ENCODE data around the gene P2RX4. TPM values are rescaled to one million over a fixed set of nuclear protein-coding genes. Genes with fewer than 3 reads are reported as not detected.
"Not testable (repeated sequence)": the region's sequence is repeated elsewhere in the genome, so short reads cannot be mapped to it uniquely, and the experiment has no call there.

Gene P2RX4
- total and polyA plus RNA-seq, 2 donors (not counting 1 experiment from before 2014, with no cell fraction given): 30.4 to 31.9 TPM

GRCh38 chr12:121279071-121279375, 69.1 kb downstream of the P2RX4 start:
- POLR2A ChIA-PET: no interaction called here
- H3K4me2 ChIP-seq (replicated peaks; ENCODE audit: low read depth, low read length, poor library complexity, severe bottlenecking): no peak overlapping the region
- no peak overlapping the region for H3K27ac Mint-ChIP-seq

DNA sequence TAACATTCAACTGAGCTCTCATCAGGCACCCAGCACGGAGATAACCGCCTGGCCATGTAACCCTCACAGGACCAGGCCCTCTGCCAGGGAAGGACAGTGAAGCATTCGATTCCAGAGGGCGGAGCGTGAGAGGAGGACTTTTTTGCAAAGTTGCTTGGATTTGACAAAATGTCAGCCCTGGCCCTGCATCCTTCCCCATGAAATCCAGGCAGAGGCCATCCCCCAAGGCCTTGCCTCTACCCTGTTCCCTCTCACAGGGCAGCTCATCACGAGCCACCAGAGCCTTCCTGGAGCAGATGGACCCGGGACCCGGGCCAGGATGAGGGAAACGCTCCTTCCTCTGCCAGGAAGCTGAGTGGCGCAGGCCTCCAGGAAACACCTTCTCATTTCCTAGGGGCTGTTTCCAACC, 69.6 kb downstream of the P2RX4 start:
- Histone ChIP-seq H3K27ac (ENCODE audit: low read length in 2 of 2) (no peak overlapping the region), H3K36me3 (replicated peaks in 1 of 2; ENCODE audit: control extremely low read depth in 1 of 2, control insufficient read depth in 1 of 2, extremely low read depth in 1 of 2, insufficient read depth in 2 of 2, low read length in 1 of 2) (no peaks in the 10 kb centered on the region), H4K20me1 (ENCODE audit: control insufficient read depth, insufficient read depth, low read length, poor library complexity, severe bottlenecking) (no peaks in the 10 kb centered on the region), H2AFZ (ENCODE audit: insufficient read depth, low read depth, low read length, poor library complexity, severe bottlenecking) (no peak overlapping the region), H3K4me2 (replicated peaks; ENCODE audit: low read depth, low read length, poor library complexity, severe bottlenecking) (no peak overlapping the region), H3K4me3 (ENCODE audit: control extremely low read depth in 1 of 5, extremely low read depth in 1 of 5, insufficient read depth in 1 of 5, low read depth in 2 of 5, low read length in 4 of 5) (no peak overlapping the region), H3K4me1 (ENCODE audit: control insufficient read depth in 2 of 2, insufficient read depth in 2 of 2, low read length in 2 of 2) (no peaks in the 10 kb centered on the region), H3K9me3 (ENCODE audit: control extremely low read depth in 1 of 3, control insufficient read depth in 2 of 3, insufficient read depth in 1 of 3, low read length in 2 of 3) (no peaks in the 10 kb centered on the region), H3K79me2 (ENCODE audit: control insufficient read depth, insufficient read depth, low read length) (peaks cover 23% of the 10 kb centered on the region), H3K9ac (ENCODE audit: low read length) (no peak overlapping the region), H3K27me3 (replicated peaks in 1 of 4; ENCODE audit: control extremely low read depth in 1 of 4, control insufficient read depth in 3 of 4, insufficient read depth in 4 of 4, low read length in 3 of 4) (no peaks in the 10 kb centered on the region)
- ATAC-seq (ENCODE audit: low read depth) (no peak), DNase-seq (no peak)
- no peak for TF ChIP-seq EZH2 (IDR thresholded peaks at IDR 0.05; ENCODE audit: borderline replicate concordance, insufficient read depth, low read depth, low read length, poor library complexity, severe bottlenecking)
- TF ChIP-seq CTCF (IDR thresholded peaks at IDR 0.05): no peak
- Mint-ChIP-seq H3K9me3 (ENCODE audit: insufficient read depth) (no peaks in the 10 kb centered on the region), H3K4me3 (no peak overlapping the region), H3K27me3 (no peaks in the 10 kb centered on the region), H3K27ac (no peak overlapping the region), H3K4me1 (peaks cover 8% of the 10 kb centered on the region)
- ChIA-PET POLR2A (no interaction called here), CTCF (no interaction called here)
- 87% methylated on average over 10 of the region's 10 CpGs for WGBS (ENCODE audit: insufficient coverage)
- intact Hi-C loops (cut with micrococcal nuclease): no loop called here

More at GRCh38 chr12:121279071-121279375, 69.1 kb downstream of the P2RX4 start:
- no peaks in the 10 kb centered on the region for H3K27me3 ChIP-seq (replicated peaks in 1 of 4; ENCODE audit: control extremely low read depth in 1 of 4, control insufficient read depth in 3 of 4, insufficient read depth in 4 of 4, low read length in 3 of 4)
- DNase-seq (no peak), ATAC-seq (ENCODE audit: low read depth) (no peak)
- H4K20me1 ChIP-seq (ENCODE audit: control insufficient read depth, insufficient read depth, low read length, poor library complexity, severe bottlenecking): no peaks in the 10 kb centered on the region
- H3K27ac ChIP-seq (ENCODE audit: low read length in 2 of 2): no peak overlapping the region
- H3K9ac ChIP-seq (ENCODE audit: low read length): no peak overlapping the region
- intact Hi-C loops (cut with micrococcal nuclease): no loop called here
- H3K9me3 ChIP-seq (ENCODE audit: control extremely low read depth in 1 of 3, control insufficient read depth in 2 of 3, insufficient read depth in 1 of 3, low read length in 2 of 3): no peaks in the 10 kb centered on the region
- no peak overlapping the region for H2AFZ ChIP-seq (ENCODE audit: insufficient read depth, low read depth, low read length, poor library complexity, severe bottlenecking)
- peaks cover 18% of the 10 kb centered on the region for H3K79me2 ChIP-seq (ENCODE audit: control insufficient read depth, insufficient read depth, low read length)
- TF ChIP-seq EZH2 (IDR thresholded peaks at IDR 0.05; ENCODE audit: borderline replicate concordance, insufficient read depth, low read depth, low read length, poor library complexity, severe bottlenecking) (no peak), CTCF (IDR thresholded peaks at IDR 0.05) (no peak)
- Mint-ChIP-seq H3K4me1 (peaks cover 8% of the 10 kb centered on the region), H3K27me3 (no peaks in the 10 kb centered on the region), H3K9me3 (ENCODE audit: insufficient read depth) (no peaks in the 10 kb centered on the region), H3K4me3 (no peak overlapping the region)
- no peaks in the 10 kb centered on the region for H3K4me1 ChIP-seq (ENCODE audit: control insufficient read depth in 2 of 2, insufficient read depth in 2 of 2, low read length in 2 of 2)
- CTCF ChIA-PET: no interaction called here
- no peak overlapping the region for H3K4me3 ChIP-seq (ENCODE audit: control extremely low read depth in 1 of 5, extremely low read depth in 1 of 5, insufficient read depth in 1 of 5, low read depth in 2 of 5, low read length in 4 of 5)
- H3K36me3 ChIP-seq (replicated peaks in 1 of 2; ENCODE audit: control extremely low read depth in 1 of 2, control insufficient read depth in 1 of 2, extremely low read depth in 1 of 2, insufficient read depth in 2 of 2, low read length in 1 of 2): no peaks in the 10 kb centered on the region
- WGBS (ENCODE audit: insufficient coverage): 98% methylated on average over 12 of the region's 13 CpGs

GRCh38 chr12:121280531-121280930, 70.6 kb downstream of the P2RX4 start:
- H3K9me3 Mint-ChIP-seq (ENCODE audit: insufficient read depth); CTCF ChIA-PET; H3K4me3 Mint-ChIP-seq; H3K27me3 Mint-ChIP-seq; ATAC-seq (ENCODE audit: low read depth); H3K27me3 ChIP-seq (replicated peaks in 1 of 4; ENCODE audit: control extremely low read depth in 1 of 4, control insufficient read depth in 3 of 4, insufficient read depth in 4 of 4, low read length in 3 of 4); H3K36me3 ChIP-seq (replicated peaks in 1 of 2; ENCODE audit: control extremely low read depth in 1 of 2, control insufficient read depth in 1 of 2, extremely low read depth in 1 of 2, insufficient read depth in 2 of 2, low read length in 1 of 2); H3K27ac ChIP-seq (ENCODE audit: low read length in 2 of 2); intact Hi-C loops (cut with micrococcal nuclease); H4K20me1 ChIP-seq (ENCODE audit: control insufficient read depth, insufficient read depth, low read length, poor library complexity, severe bottlenecking); H3K9ac ChIP-seq (ENCODE audit: low read length); DNase-seq; H3K4me1 ChIP-seq (ENCODE audit: control insufficient read depth in 2 of 2, insufficient read depth in 2 of 2, low read length in 2 of 2); H3K4me1 Mint-ChIP-seq; H3K9me3 ChIP-seq (ENCODE audit: control extremely low read depth in 1 of 3, control insufficient read depth in 2 of 3, insufficient read depth in 1 of 3, low read length in 2 of 3); H3K27ac Mint-ChIP-seq; POLR2A ChIA-PET; H2AFZ ChIP-seq (ENCODE audit: insufficient read depth, low read depth, low read length, poor library complexity, severe bottlenecking); H3K4me2 ChIP-seq (replicated peaks; ENCODE audit: low read depth, low read length, poor library complexity, severe bottlenecking); H3K4me3 ChIP-seq (ENCODE audit: control extremely low read depth in 1 of 5, extremely low read depth in 1 of 5, insufficient read depth in 1 of 5, low read depth in 2 of 5, low read length in 4 of 5): not testable (repeated sequence)
- WGBS (ENCODE audit: insufficient coverage): 80% methylated on average over 1 of the region's 11 CpGs
- H3K79me2 ChIP-seq (ENCODE audit: control insufficient read depth, insufficient read depth, low read length): peaks cover 33% of the 10 kb centered on the region

All from B cell (primary cell).